ENCODE results near the gene RFESD. TPM values are rescaled to one million over a fixed set of nuclear protein-coding genes. Genes with fewer than 3 reads are reported as not detected.

Gene RFESD
- polyA plus RNA-seq, 1 donor, result 2.7 TPM

Other genes with a start within 250 kb of the RFESD start
- gene SKIC3, start 91.8 kb upstream of the RFESD start, polyA plus RNA-seq (ENCODE audit: insufficient read length), result 59.3 TPM
- gene ARSK, start 91.7 kb upstream of the RFESD start, polyA plus RNA-seq (ENCODE audit: insufficient read length), result 7.1 TPM
- not detected for gene GPR150, start 26.7 kb upstream of the RFESD start, polyA plus RNA-seq (ENCODE audit: insufficient read length)
- 1.4 TPM for gene SPATA9, start 36.2 kb downstream of the RFESD start, polyA plus RNA-seq (ENCODE audit: insufficient read length)
- 97.2 TPM for gene RHOBTB3, start 84.6 kb downstream of the RFESD start, polyA plus RNA-seq (ENCODE audit: insufficient read length)
- gene GLRX, start 175.9 kb downstream of the RFESD start, polyA plus RNA-seq (ENCODE audit: insufficient read length), result 11.3 TPM